Left ventricle myocardium inferior (tissue), 1 donor: ENCODE data around the gene KLHL11. TPM values are rescaled to one million over a fixed set of nuclear protein-coding genes. Genes with fewer than 3 reads are reported as not detected.

Experiments
- DNase-seq: peaks from one replicate; pipeline ENCODE4 v3.0.0-alpha.2; 2020
- H3K27ac ChIP-seq: fragments of 200-600 bp; replicated peaks from 2 replicates; pipeline ENCODE4 v1.8.0; 2021
- H3K27me3 ChIP-seq: fragments of 200-600 bp; 2 replicates; pipeline ENCODE4 v1.8.0; 2021; ENCODE audit warnings: low read depth
- H3K36me3 ChIP-seq: fragments of 200-600 bp; 2 replicates; pipeline ENCODE4 v1.8.0; 2021
- H3K4me1 ChIP-seq: fragments of 200-600 bp; 2 replicates; pipeline ENCODE4 v1.8.0; 2021
- H3K4me3 ChIP-seq: fragments of 200-600 bp; 2 replicates; pipeline ENCODE4 v1.8.0; 2021; ENCODE audit warnings: mild to moderate bottlenecking, moderate library complexity
- H3K9me3 ChIP-seq: fragments of 200-600 bp; replicated peaks from 2 replicates; pipeline ENCODE4 v1.8.0; 2021
- CTCF ChIP-seq: fragments of 200-600 bp; IDR thresholded peaks from 2 replicates; pipeline ENCODE4 v1.8.0; 2021; ENCODE audit warnings: antibody characterized with exemption, mild to moderate bottlenecking, borderline replicate concordance
- intact Hi-C: fragments of 100-400 bp; cut with micrococcal nuclease; formaldehyde crosslinking; loops from one replicate; pipeline ENCODE4 v1.11.0; 2022
- total RNA-seq: library from RNA; stranded (reverse); fragmentation: NEBNext Ultra II Directional; extraction: Animal tissue kit (Norgen Biotek cat#: 25700); gene quantifications from one replicate; pipeline ENCODE4 v1.2.1, GENCODE V29; 2021
- donor health status: DM: no; HTN: yes; CAD: no; lungs with severe emphysema.

The KLHL11 gene
- total RNA-seq, 1 donor from 2014 or later, result 3.5 TPM

- Histone ChIP-seq H3K27ac (no peak overlapping the region), H3K9me3 (no peaks in the 10 kb centered on the region), H3K4me1 (peaks cover 3% of the 10 kb centered on the region), H3K4me3 (no peak overlapping the region), H3K27me3 (no peaks in the 10 kb centered on the region), H3K36me3 (peaks cover 69% of the 10 kb centered on the region)
- DNase-seq, result no peak
- intact Hi-C loops, result no loop called here
- TF ChIP-seq CTCF, result no peak
Measured at GRCh38 chr17:41870627-41871026, 5.4 kb upstream of the KLHL11 start.

- H3K4me1 ChIP-seq, result peaks cover 5% of the 10 kb centered on the region
- no peaks in the 10 kb centered on the region for H3K9me3 ChIP-seq
- peaks cover 69% of the 10 kb centered on the region for H3K36me3 ChIP-seq
- no peak overlapping the region for H3K4me3 ChIP-seq
- intact Hi-C loops, result no loop called here
- DNase-seq, result no peak
- H3K27me3 ChIP-seq, result no peaks in the 10 kb centered on the region
- TF ChIP-seq CTCF, result no peak
- H3K27ac ChIP-seq, result no peak overlapping the region
Measured at GRCh38 chr17:41870097-41870496, 4.9 kb upstream of the KLHL11 start.

- no peak overlapping the region for H3K27ac ChIP-seq
- intact Hi-C loops, result no loop called here
- no peaks in the 10 kb centered on the region for H3K27me3 ChIP-seq
- DNase-seq, result no peak
- peaks cover 69% of the 10 kb centered on the region for H3K36me3 ChIP-seq
- H3K4me3 ChIP-seq, result no peak overlapping the region
- no peaks in the 10 kb centered on the region for H3K9me3 ChIP-seq
- no peak for TF ChIP-seq CTCF
- peaks cover 12% of the 10 kb centered on the region for H3K4me1 ChIP-seq
Measured at GRCh38 chr17:41869426-41869825, 4.2 kb upstream of the KLHL11 start.

DNA sequence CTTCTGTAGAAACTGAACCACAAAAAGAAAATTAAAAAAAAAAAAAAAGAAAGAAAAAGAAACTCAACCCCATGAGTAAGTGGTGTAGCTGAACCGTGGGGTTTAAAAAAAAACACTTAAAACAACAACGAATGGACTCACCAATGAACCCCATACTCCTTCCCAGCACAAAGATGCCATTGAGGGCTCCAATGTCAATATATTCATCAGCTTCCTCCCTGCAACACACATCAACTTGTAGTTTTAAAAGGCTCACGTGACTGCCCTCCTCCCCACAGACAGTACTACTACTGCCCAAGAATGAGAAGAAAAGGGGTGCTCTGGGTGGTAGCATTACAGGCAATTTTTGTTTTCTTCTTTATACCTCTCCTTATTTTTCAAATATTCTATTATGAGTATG is 3.3 kb upstream of the KLHL11 start:
- peaks cover 63% of the 10 kb centered on the region for H3K36me3 ChIP-seq
- DNase-seq, result no peak
- no peak for TF ChIP-seq CTCF
- no peaks in the 10 kb centered on the region for H3K27me3 ChIP-seq
- no peak overlapping the region for H3K27ac ChIP-seq
- no peaks in the 10 kb centered on the region for H3K9me3 ChIP-seq
- no peak overlapping the region for H3K4me3 ChIP-seq
- intact Hi-C loops, result no loop called here
- peaks cover 21% of the 10 kb centered on the region for H3K4me1 ChIP-seq

GRCh38 chr17:41865596-41865893 is 322 bp upstream of the KLHL11 start:
- Histone ChIP-seq H3K4me3 (peak overlapping the region; percentile 97), H3K27ac (peak overlapping the region; percentile 94)
- TF ChIP-seq CTCF, result peak; percentile 19

GRCh38 chr17:41864498-41864835 is 756 bp downstream of the KLHL11 start:
- H3K27me3 ChIP-seq, result no peaks in the 10 kb centered on the region
- TF ChIP-seq CTCF, result no peak
- no peak for DNase-seq
- H3K36me3 ChIP-seq, result peaks cover 24% of the 10 kb centered on the region
- intact Hi-C loops, result no loop called here
- peaks cover 62% of the 10 kb centered on the region for H3K4me1 ChIP-seq
- H3K4me3 ChIP-seq, result peak overlapping the region; percentile 97
- peak overlapping the region; percentile 94 for H3K27ac ChIP-seq
- H3K9me3 ChIP-seq, result no peaks in the 10 kb centered on the region

More at GRCh38 chr17:41865596-41865893, 322 bp upstream of the KLHL11 start:
- DNase-seq, result no peak
- Histone ChIP-seq H3K36me3 (peaks cover 34% of the 10 kb centered on the region), H3K9me3 (no peaks in the 10 kb centered on the region), H3K27me3 (no peaks in the 10 kb centered on the region), H3K4me1 (peaks cover 51% of the 10 kb centered on the region)
- intact Hi-C loops, result no loop called here
